Right ventricle myocardium superior (tissue), 1 donor: ENCODE measurements around the gene ENDOD1. TPM values are rescaled to one million over a fixed set of nuclear protein-coding genes. Genes with fewer than 3 reads are reported as not detected.
A peak's percentile ranks its signal among the peaks of the same experiment; 100 is the strongest.
"Not testable (repeated sequence)": the region's sequence is repeated elsewhere in the genome, so short reads cannot be mapped to it uniquely, and the experiment has no call there.

ENCODE experiments used
- ATAC-seq: fragments of 200-7000 bp; cut with Tn5 transposase; one replicate; pipeline ENCODE4 v1.9.1; 2020; ENCODE audit warnings: mild to moderate bottlenecking; ENCODE audit not compliant: poor library complexity
- DNase-seq: peaks from one replicate; pipeline ENCODE4 v3.0.0-alpha.2; 2020
- intact Hi-C: fragments of 100-400 bp; cut with DNase I; formaldehyde crosslinking; loops from one replicate; pipeline ENCODE4 v1.11.2; 2022
- total RNA-seq: library from RNA; stranded (reverse); fragmentation: NEBNext Ultra II Directional; extraction: Animal tissue kit (Norgen Biotek cat#: 25700); gene quantifications from one replicate; pipeline ENCODE4 v1.2.1, GENCODE V29; 2021
- donor health status: DM: no; HTN: yes; CAD: no; lungs with severe emphysema.

ENDOD1 gene
- total RNA-seq, 1 donor from 2014 or later: 10.4 TPM

DNA sequence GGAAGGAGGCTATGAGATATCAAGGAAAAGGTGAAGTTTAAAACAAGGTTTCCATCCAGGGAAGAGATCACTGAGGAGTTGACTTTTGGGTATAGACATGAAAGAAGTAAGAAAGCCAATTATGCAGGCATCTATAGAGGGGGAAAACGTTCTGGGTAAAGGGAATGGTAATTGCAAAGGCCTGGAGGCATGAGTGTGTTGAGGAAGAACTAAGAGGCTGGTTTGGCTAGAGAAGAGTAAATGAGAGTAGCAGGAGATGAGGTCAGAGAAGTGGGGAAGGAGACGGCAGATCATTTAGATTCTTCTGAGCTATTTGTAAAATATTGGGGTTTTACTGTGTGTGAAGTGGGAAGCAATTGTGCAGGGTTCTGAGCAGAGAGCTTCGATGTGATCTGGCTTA lies 7.6 kb downstream of the ENDOD1 start:
- intact Hi-C loops: no loop called here
- ATAC-seq (no peak), DNase-seq (no peak)

DNA sequence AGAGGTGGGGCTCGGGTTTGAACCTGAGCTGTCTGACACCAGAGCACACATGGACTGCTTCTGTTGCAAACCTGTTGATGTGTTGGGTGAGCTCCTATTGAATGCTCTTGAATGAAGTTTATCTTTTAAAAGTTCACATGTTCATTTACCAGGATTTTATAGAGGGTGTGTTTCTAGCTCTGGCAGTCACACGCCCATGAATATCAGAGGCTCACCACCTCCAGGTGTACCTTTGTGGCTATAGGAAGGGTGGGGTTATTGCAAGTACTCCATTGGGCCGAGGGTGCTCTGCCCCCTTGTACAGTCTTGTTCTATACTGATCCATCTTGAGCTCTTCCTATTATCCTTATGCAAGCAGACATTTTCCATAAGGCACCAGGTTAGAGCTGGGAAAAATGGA lies 9.2 kb downstream of the ENDOD1 start:
- DNase-seq (no peak), ATAC-seq (no peak)
- intact Hi-C loops: no loop called here

DNA sequence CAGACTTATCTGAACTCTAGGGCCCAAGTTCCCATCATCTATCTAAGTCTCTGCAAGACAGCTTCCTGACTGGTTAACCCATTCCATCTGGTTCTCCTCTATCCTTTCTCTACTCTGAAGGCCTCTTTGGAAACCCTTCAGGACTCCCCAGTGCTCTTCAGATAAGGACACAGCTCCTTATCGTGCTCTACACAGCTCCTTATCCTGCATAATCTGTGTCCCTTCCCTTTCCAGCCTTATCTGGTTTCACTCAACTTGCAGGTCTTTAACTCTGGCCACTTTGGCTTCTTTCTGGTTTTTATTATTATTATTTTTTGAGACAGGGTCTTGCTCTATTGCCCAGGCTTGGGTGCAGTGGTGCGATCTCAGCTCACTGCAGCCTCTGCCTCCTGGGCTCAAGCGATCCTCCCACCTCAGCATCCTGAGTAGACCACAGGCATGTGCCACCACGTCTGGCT lies 10.6 kb downstream of the ENDOD1 start:
- DNase-seq (no peak), ATAC-seq (no peak)
- intact Hi-C loops: no loop called here

DNA sequence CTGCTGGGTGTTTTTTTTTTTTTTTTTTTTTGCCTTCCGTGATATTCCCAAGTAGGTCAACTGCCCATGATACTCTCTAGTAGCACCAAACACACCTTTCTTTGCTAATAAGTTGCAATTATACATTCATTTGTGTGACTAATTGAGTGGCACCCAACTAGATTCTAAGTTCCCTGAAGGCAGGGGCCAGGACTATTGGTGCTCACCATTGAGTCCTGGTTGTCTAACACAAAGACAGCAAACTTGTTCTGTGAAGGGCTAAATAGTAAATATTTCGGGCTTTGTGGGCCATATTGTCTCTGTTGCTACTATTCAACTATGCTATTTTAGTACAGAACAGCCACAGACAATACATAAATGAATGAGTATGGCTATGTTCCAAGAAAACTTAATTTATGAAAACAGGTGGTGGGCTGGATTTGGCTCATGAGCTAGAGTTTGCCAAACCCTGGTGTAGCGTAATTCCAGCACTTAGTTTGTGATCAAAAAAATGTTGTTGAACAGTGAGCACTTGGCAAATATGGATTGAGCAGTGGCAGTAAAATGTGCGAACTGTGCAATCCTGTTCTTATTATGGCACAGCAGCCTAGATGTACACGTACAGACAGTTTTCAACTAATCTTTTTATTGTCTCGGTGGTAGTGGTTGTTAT lies 11.3 kb downstream of the ENDOD1 start:
- intact Hi-C loops: no loop called here
- no peak for ATAC-seq
- DNase-seq: no peak

DNA sequence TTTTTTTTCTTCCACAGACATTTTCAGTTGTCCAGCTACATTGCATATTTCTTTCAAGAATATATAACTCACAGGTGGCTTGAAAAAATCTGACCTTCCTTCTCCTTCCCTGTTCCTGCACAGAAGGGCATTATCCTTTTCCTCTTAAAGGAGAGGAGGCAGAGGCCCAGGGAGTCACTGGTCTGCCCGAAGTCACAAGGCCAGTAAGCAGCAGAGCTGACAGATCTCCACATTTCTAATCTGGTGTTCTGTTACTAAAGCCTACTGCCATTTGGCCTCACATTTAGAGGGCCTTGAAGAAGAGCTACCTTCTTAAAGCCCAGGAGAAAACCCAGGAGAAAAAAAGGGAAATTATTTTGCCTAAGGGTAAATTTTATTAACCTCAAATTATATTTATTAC lies 12.3 kb downstream of the ENDOD1 start:
- no peak for ATAC-seq
- intact Hi-C loops: no loop called here

DNA sequence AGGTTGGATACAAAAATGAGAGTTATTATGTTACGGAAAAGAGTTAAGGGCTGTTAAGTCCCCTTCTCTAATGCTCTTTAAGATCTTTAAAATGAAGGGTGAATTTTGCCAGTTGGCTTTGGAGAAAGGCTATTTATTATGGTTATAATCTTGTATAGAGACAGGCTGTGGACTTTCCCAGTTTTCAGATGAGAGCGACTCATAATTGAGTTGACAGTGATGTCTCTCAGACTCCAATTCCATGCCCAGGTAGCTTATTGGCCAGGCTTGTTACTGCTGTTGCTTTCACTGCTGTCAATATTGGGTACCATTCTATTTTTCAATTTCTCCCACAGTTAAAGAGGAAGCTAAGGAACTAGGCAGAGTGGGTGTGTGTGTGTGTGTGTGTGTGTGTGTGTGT lies 13.1 kb downstream of the ENDOD1 start:
- intact Hi-C loops: no loop called here
- no peak for ATAC-seq
- no peak for DNase-seq

More for the DNA sequence above, 12.3 kb downstream of the ENDOD1 start:
- DNase-seq: no peak

DNA sequence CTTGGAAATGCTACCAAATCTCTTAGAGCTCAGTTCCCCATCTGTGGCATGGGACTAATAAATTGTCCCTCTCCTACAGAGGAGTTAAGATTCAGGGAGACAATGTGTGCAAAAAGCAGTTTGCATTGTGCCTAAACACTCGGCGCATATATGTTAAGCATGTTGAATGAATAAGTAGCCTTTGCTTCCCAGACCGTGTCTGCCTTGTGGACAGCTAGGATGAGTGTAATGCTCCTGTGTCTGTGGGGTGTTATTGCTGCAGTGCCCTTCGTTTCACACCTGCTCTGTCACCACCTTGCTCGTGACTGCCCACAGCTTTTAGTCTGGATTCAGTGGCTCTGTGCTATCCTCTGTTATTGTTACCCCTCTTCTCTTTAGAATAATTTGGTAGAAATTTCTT lies 14.1 kb downstream of the ENDOD1 start:
- ATAC-seq: no peak
- intact Hi-C loops: no loop called here

DNA sequence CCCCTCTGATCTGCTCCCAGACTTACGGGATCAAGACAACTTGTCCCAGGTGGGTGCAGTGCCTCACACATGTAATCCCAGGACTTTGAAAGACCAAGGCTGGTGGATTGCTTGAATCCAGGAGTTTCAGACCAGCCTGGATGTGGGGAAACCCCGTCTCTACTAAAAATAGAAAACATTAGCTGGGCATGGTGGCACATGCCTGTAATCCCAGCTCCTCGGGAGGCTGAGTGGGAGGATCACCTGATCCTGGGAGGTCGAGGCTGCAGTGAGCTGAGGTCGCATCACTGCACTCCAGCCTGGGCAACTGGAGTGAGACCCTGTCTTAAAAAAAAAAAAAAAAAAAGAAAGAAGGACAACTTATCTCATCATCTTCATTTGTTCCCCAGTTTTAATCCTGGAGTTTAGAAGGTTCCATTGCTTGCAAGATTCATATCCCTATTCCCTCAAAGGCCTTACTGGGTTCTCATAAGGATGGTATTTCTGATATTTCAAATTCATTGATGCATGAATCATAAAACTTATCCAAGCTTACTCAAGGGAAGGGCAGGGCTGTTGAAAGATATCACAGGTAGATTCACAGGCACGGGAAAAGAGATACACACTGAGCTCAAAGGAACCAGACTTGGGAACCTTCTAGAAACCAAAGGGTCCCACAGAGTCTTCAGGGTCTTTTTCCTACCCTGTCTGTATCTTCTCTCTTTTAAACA lies 14.6 kb downstream of the ENDOD1 start:
- DNase-seq: no peak
- no peak for ATAC-seq
- intact Hi-C loops: no loop called here

More for the DNA sequence above, 14.1 kb downstream of the ENDOD1 start:
- no peak for DNase-seq

DNA sequence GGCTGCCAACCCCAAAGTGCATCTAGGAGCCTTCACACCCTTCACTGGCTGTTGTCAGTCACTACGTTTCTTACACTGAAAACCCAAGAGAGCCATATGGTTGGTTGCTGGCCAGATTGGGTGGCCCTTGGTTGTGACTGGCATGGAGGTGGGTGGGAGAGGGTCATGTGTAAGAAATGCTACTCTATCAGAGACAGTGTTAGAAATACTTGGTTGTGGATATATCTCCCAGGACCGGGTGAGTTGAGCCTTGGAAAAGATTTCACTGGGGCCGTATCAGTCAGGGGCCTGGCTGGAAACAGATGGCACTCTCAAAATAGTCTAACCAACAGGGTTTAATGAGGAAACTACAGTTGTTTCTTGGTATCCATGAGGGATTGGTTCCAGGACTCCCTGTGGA lies 15.2 kb downstream of the ENDOD1 start:
- intact Hi-C loops: no loop called here
- no peak for ATAC-seq
- no peak for DNase-seq

DNA sequence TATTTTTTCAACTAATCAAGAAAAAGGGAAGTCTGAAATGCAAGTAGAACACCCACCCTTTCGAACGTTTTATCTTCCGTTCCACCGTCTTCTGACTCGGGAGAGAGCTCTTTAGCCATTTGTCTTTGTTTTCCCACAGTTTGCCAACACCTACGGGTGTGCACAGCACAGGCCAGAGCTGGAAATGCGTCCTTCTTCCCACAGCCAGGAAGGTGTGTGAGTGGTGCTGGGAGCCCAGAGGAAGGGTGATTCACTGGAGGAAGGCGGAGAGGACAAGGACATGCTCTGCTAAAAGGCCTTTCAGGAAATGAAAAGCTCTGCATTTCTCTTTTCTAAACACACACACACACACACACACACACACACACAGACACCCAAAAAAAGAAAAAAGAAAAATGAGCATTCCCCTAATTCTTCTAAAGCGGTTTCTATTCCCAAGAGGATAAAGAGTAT lies 18.5 kb downstream of the ENDOD1 start:
- DNase-seq (no peak), ATAC-seq (peak; percentile 65)
- intact Hi-C loops: no loop called here

DNA sequence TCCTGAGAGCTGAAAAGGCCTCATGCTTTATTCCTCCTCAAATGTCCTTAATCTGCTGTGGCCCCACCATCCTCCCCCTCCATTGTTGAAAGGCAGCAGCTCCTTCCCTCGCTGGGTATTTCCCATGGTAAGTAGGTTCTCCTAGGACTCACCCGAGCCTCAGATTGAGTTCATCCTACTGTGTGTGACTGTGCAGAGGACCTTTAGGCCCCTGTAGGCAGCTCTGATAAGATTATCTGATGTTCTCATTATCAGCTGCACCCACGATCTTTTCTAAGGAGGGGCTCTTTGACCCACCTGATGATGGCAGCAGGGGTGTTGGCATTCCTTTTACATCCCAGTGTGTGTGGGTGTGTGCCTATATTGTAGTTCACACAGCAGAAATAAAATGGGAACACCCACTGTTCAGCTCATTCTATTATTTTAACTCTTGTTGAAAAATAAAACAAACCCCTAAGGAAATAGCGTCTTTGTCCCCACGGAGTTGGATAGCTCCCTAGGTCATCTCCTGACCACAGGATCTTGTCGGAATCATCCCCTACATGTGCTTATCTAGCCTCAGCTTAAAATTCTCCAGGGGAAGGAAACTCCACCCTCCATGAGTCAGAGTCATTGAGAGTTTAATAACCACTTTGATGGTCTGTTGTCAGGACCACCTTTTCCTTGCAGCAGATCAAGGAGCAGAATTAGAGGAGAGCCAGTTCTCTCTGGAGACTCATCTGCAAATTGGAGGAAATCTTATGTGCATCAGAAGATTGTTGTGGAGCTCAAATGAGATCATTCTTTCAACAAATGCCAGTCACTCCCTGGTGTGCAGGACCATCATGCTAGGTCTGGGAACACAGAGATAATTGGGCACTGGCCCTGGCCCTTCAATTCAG lies 19.3 kb downstream of the ENDOD1 start:
- DNase-seq (no peak), ATAC-seq (peak; percentile 69)
- intact Hi-C loops: no loop called here

DNA sequence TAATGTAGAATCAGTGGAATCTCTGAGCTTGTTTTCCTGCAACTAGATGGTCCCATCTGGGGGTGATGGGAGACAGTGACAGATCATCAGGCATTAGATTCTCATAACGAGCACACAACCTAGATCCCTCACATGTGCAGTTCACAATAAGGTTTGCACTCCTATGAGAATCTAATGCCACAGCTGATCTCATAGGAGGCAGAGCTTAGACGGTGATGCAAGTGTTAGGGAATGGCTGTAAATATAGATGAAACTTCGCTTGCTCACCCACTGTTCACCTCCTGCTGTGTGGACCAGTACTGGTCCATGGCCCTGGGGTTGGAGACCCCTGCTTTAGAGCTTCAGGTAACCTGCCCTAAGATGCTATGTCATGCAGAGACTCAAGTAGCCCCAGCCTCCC lies 21.8 kb downstream of the ENDOD1 start:
- DNase-seq, ATAC-seq, intact Hi-C loops: not testable (repeated sequence)

DNA sequence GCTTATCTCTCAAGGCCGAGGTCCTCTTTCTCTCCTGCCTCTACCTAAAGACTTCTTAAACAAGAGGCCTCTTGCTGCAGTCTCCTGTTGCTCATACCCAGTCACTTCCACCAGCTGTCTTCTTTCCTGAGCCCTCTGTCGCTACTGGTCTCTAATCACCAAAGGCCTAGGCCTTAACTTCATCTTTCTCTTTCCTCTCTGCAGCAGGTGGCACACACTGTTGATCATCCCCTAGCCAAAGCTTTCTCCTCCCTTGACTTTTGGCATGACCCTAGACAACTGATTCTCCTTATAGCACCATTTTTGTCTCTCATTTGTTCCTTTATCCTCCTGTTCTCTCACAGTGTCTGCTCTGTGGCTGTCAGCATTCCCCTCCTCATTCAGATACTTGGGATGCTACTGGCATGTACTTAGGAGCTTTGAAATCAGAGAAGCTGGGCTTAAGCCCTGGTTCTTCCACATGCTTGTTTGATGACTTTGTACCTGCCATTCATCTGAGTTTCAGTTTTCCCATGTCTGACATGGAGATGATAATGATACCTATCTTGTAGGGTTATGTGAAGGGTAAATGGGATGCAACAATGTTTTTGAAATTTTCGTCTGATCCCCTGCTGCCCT lies 22.4 kb downstream of the ENDOD1 start:
- DNase-seq (no peak), ATAC-seq (no peak)
- intact Hi-C loops: no loop called here

DNA sequence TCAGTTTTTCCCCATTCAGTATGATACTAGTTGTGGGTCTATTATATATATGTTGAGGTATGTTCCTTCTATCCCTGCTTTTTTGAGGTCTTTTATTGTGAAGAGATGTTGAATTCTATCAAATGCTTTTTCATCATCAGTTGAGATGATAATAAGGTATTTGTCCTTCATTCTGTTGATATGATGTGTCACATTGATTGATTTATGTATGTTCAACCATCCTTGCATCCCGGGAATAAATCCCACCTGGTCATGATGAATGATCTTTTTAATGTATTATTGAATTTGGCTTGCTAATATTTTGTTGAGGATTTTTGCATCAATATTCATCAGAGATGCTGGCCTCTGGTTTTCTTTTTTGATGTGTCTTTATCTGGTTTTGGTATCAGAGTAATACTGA lies 26.0 kb downstream of the ENDOD1 start:
- no peak for DNase-seq
- intact Hi-C loops: no loop called here
- ATAC-seq: no peak

DNA sequence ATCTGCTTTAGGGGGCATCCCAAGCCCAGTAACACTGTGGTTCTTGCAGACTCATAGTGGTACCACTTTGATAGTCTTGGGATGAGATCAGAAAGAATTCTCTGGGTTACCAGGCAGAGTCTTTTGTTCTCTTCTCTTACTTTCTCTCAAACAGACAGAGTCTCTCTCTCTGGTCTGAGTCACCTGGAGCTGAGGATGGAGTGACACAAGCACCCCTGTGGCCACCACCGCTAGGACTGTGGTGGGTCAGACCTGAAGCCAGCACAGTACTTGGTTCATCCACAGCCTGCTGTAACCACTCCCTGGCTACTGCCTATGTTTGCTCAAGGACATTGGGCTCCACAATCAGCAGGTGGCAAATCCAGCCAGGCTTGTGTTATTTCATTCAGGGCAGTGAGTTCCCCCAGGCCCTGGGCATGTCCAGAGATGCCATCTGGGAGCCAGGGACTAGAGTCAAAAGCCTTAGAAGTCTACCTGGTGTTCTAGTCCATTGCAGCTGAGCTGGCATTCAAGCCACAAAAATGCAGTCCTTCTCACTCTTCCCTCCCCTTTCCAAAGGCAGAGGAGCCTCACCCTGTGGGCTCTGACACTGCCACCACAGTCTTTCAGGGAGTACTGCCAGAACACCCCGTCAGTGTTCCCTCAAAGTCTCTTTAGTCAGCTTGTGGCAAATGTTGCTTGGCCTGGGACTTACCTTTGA lies 29.9 kb downstream of the ENDOD1 start:
- no peak for ATAC-seq
- no peak for DNase-seq
- intact Hi-C loops: no loop called here

DNA sequence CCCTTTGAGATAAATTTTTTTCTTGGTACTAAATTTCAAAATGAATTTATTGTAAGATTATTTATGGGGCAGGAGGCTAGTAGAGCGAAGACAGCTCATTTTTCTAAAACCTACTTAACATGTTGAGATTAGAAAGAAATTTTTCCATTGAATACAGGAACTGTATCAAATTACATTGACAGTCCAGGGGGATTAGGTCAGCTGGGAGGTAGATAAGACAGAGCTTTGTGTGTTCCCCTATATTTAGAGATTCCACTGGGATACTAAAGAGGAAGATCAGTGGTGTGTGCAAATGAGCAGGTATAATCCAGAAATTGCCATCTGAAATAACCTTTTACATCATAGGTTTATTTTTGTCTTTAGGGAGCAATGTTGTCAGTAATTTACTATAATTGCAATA lies 32.1 kb downstream of the ENDOD1 start:
- ATAC-seq (no peak), DNase-seq (no peak)
- intact Hi-C loops: no loop called here

DNA sequence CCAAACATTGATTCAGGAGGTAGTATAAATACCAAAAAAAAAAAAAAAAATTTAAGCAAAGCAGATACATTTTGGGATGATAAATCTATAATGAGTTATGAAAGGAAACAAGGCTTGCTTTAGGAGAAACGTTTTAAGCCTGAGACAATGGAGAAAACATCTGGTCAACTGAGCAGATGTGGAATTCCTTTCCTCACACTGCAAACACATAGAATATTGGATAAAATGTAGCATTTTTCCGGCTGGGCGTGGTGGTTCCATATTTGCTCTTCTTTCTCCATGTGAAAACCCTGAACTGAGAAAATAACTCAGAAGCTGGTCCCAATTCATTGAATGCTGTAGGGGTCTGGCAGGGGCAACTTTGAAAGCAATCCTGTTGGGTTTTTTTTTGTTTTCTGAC lies 33.9 kb downstream of the ENDOD1 start:
- DNase-seq: no peak
- ATAC-seq: no peak
- intact Hi-C loops: no loop called here

DNA sequence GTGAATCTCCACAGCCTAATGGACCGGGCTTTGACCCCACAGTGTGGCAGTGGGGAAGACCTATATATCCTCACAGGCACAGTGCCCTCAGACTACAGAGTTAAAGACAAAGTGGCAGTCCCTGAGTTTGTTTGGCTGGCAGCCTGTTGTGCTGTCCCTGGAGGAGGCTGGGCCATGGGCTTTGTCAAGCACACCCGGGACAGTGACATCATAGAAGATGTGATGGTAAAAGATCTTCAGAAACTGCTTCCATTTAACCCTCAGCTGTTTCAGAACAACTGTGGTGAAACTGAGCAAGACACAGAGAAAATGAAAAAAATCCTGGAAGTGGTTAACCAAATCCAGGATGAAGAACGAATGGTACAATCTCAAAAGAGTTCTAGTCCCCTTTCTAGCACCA lies 39.0 kb downstream of the ENDOD1 start:
- intact Hi-C loops: no loop called here
- no peak for ATAC-seq
- DNase-seq: no peak

DNA sequence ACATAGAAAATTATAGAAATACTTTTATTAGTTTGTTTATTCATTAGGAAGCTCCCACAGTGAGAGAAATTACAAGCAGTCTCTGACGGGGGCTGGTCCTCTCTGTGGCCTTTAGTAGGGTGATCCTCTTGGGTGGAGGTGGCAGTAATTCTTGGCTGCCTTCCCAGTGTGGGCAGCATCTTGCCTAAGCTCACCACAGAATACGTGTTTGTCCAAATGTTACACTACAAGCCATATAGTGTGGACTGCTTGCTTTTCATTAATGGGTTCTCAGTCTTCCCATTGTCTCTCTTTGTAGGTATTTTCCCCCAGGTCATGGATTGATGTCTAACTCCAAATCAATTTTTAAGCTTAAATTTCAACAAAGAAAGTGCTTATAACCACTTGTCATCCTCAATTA lies 43.3 kb downstream of the ENDOD1 start:
- DNase-seq: no peak
- ATAC-seq: no peak
- intact Hi-C loops: no loop called here
